AG04450 (cell line): ENCODE measurements around the gene ZNF292. TPM values are rescaled to one million over a fixed set of nuclear protein-coding genes. Genes with fewer than 3 reads are reported as not detected.

Experiments
- CTCF ChIA-PET: fragments of 300-600, 350-600 bp; formaldehyde crosslinking; extraction: SDS; loops from one replicate; lab custom pipeline; 2022; ENCODE audit warnings: antibody characterized with exemption, inconsistent platforms; lab: Charles Lee
- POLR2A ChIA-PET: fragments of 350-600 bp; formaldehyde crosslinking; extraction: SDS; loops from one replicate; lab custom pipeline; 2021; ENCODE audit warnings: antibody characterized with exemption, inconsistent platforms; lab: Yijun Ruan, JAX
- DNase-seq: peaks from one replicate; pipeline ENCODE4 v3.0.0-alpha.2; 2011; ENCODE audit warnings: low read depth, low spot score
- H3K27ac ChIP-seq: one replicate; pipeline ENCODE4 v1.5.1; 2012; ENCODE audit warnings: low read depth, low read length, control low read depth
- H3K27me3 ChIP-seq: one replicate; pipeline ENCODE4 v1.6.0; 2012; ENCODE audit warnings: low read length; ENCODE audit not compliant: control insufficient read depth, insufficient read depth
- H3K4me3 ChIP-seq: 2 replicates; pipeline ENCODE4 v1.5.1; 2011; ENCODE audit warnings: mild to moderate bottlenecking, low read depth, low read length, control low read depth
- H3K9me3 ChIP-seq: 2 replicates; pipeline ENCODE4 v1.5.1; 2012; ENCODE audit warnings: low read length; ENCODE audit not compliant: control insufficient read depth, insufficient read depth
- CTCF ChIP-seq: IDR thresholded peaks from 2 replicates; pipeline ENCODE4 v1.5.1; 2011; ENCODE audit warnings: low read depth, low read length, control low read depth, inconsistent platforms
- polyA plus RNA-seq: library from polyadenylated mRNA; depleted of rRNA; stranded (reverse); fragments of >200 nt; gene quantifications from 2 replicates; pipeline ENCODE4 v1.2.3, GENCODE V29; 2011

The ZNF292 gene
- polyA plus RNA-seq, 1 experiment, result 18.0 TPM

GRCh38 chr6:87150406-87150805 is 5.0 kb upstream of the ZNF292 start:
- no peaks in the 10 kb centered on the region for H3K27me3 ChIP-seq
- ChIA-PET POLR2A (no interaction called here), CTCF (interaction anchor here (0.7 to 0.9 kb wide), 2 partner anchors 12 to 171 kb away, joined by 3 read pairs; no protein-coding TSS in a partner anchor)
- no peak for DNase-seq
- no peak for TF ChIP-seq CTCF
- no peak overlapping the region for H3K27ac ChIP-seq
- H3K4me3 ChIP-seq, result no peak overlapping the region
- no peaks in the 10 kb centered on the region; the same call in 1 of the 2 replicates for H3K9me3 ChIP-seq

GRCh38 chr6:87151471-87151780 is 3.9 kb upstream of the ZNF292 start:
- Histone ChIP-seq H3K27me3 (no peaks in the 10 kb centered on the region), H3K4me3 (peak overlapping the region; percentile 53), H3K9me3 (peaks cover 4% of the 10 kb centered on the region; the same call in 1 of the 2 replicates), H3K27ac (peak overlapping the region; percentile 74)
- no peak for TF ChIP-seq CTCF
- no peak for DNase-seq
- ChIA-PET CTCF (no interaction called here), POLR2A (no interaction called here)

- H3K4me3 ChIP-seq, result peak overlapping the region; percentile 53
- peak overlapping the region; percentile 74 for H3K27ac ChIP-seq
- no peak for DNase-seq
- 0 out of 2 replicates have a peak, but pooled peaks have one; percentile 5 for TF ChIP-seq CTCF
- H3K27me3 ChIP-seq, result no peaks in the 10 kb centered on the region
- ChIA-PET CTCF (interaction anchor here (1.4 kb wide), 1 partner anchor 85 kb away, joined by 7 read pairs; no protein-coding TSS in a partner anchor), POLR2A (no interaction called here)
- peaks cover 4% of the 10 kb centered on the region; the same call in 1 of the 2 replicates for H3K9me3 ChIP-seq
These were observed 3.4 kb upstream of the ZNF292 start for GRCh38 chr6:87151781-87152525.

GRCh38 chr6:87152526-87152955 is 2.8 kb upstream of the ZNF292 start:
- no peak for DNase-seq
- Histone ChIP-seq H3K27ac (peak overlapping the region; percentile 74), H3K27me3 (no peaks in the 10 kb centered on the region), H3K4me3 (peak overlapping the region; percentile 53), H3K9me3 (peaks cover 4% of the 10 kb centered on the region; the same call in 1 of the 2 replicates)
- CTCF ChIA-PET, result interaction anchor here (0.7 to 1.4 kb wide), 2 partner anchors 85 to 169 kb away, joined by 7 to 9 read pairs; no protein-coding TSS in a partner anchor
- no peak for TF ChIP-seq CTCF
- POLR2A ChIA-PET, result no interaction called here

GRCh38 chr6:87154641-87154992 is 748 bp upstream of the ZNF292 start:
- peaks cover 4% of the 10 kb centered on the region; the same call in 1 of the 2 replicates for H3K9me3 ChIP-seq
- peak overlapping the region; percentile 89 for H3K4me3 ChIP-seq
- CTCF ChIA-PET, result interaction anchor here (1.1 kb wide), 1 partner anchor 76 kb away, joined by 3 read pairs; no protein-coding TSS in a partner anchor
- TF ChIP-seq CTCF, result no peak
- peak overlapping the region; percentile 92 for H3K27ac ChIP-seq
- DNase-seq, result no peak
- no peaks in the 10 kb centered on the region for H3K27me3 ChIP-seq
- POLR2A ChIA-PET, result interaction anchor here (0.9 kb wide), 1 partner anchor 17 kb away, joined by 3 read pairs; no protein-coding TSS in a partner anchor
